Measurements from ENCODE around the gene SMYD3.

The SMYD3 gene

DNA sequence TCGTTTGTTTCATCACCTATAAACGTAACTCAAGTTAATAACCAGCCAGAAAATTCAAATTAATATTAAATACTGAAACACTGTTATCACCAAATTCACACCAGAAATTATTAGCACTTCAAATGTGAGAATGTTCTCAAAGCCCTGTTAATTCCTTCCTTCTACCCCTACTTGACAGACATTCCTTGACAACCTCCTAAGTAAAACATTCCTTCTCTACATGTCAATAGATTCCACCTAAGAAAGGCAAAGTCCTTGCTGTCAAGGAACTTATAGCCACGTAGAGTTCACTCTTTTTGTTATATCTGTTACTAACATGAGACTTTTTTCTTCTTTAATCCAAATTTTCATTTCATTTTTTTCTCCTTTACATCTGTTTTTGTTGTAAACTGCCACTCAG is 441.5 kb downstream of the SMYD3 start:
- TF ChIP-seq, protein P1, sequence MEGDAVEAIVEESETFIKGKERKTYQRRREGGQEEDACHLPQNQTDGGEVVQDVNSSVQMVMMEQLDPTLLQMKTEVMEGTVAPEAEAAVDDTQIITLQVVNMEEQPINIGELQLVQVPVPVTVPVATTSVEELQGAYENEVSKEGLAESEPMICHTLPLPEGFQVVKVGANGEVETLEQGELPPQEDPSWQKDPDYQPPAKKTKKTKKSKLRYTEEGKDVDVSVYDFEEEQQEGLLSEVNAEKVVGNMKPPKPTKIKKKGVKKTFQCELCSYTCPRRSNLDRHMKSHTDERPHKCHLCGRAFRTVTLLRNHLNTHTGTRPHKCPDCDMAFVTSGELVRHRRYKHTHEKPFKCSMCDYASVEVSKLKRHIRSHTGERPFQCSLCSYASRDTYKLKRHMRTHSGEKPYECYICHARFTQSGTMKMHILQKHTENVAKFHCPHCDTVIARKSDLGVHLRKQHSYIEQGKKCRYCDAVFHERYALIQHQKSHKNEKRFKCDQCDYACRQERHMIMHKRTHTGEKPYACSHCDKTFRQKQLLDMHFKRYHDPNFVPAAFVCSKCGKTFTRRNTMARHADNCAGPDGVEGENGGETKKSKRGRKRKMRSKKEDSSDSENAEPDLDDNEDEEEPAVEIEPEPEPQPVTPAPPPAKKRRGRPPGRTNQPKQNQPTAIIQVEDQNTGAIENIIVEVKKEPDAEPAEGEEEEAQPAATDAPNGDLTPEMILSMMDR (IDR thresholded peaks at IDR 0.05), result no peak
- Mint-ChIP-seq H3K27ac (no peak overlapping the region), H3K4me3 (no peak overlapping the region)

DNA sequence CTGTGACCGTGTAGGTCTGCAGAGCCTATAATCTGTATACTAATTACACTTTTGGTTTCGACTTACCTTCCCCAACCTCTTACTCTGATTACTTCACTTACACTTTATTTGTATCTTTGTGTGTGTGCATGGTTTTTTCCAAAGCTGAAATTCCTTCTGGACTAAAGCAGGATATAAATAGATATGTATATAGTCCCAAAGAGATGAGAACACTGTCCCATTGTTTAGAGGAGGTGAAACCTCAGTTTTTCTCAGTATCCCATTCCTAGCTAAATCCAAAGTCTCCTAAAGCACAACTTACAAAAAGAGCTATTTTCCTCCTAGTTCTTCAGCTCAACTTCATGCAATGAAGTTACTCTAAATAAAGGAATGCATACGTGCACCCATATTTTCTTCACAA is 442.2 kb downstream of the SMYD3 start:
- Mint-ChIP-seq H3K4me3 (no peak overlapping the region), H3K9me3 (no peaks in the 10 kb centered on the region), H3K27me3 (ENCODE audit: low read depth, poor library complexity) (no peaks in the 10 kb centered on the region), H3K4me1 (peaks cover 53% of the 10 kb centered on the region), H3K27ac (no peak overlapping the region), H3K36me3 (ENCODE audit: low read depth) (no peaks in the 10 kb centered on the region)
- no peak for DNase-seq
- TF ChIP-seq, protein P1 (IDR thresholded peaks at IDR 0.05), result no peak

More for the DNA sequence above, 441.5 kb downstream of the SMYD3 start:
- DNase-seq, result no peak
- no peaks in the 10 kb centered on the region for H3K9me3 Mint-ChIP-seq
- H3K27me3 Mint-ChIP-seq (ENCODE audit: low read depth, poor library complexity), result no peaks in the 10 kb centered on the region
- H3K36me3 Mint-ChIP-seq (ENCODE audit: low read depth), result no peaks in the 10 kb centered on the region
- H3K4me1 Mint-ChIP-seq, result peaks cover 57% of the 10 kb centered on the region

DNA sequence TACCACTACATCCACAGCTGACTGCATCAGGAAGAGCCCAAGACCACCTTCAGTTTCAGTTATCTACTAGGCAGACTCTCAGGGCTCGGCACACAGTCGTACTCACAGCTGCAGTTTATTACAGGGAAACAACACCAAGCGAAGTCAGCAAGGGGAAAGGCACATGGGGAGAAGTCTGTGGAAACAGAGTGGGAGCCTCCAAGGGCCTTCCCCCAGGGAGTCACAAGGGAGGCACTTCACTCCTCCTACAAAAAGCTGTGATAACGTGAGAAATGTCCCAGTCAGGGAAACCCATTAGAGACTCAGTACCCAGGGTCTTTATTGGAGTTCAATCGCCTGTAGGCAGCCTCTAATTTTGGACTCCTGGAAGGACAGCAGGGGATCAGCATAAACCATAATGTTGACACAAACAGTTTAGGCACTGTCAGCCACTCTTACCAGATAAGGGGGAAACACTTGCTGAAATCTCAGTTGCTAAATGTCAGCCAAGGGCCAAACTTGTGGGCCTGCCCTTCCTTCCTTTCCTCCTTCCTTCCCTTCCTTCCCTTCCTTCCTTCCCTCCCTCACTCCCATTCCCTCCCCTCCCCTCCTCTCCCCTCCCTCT is 444.0 kb downstream of the SMYD3 start:
- Mint-ChIP-seq H3K4me1 (peaks cover 48% of the 10 kb centered on the region), H3K27ac (no peak overlapping the region), H3K36me3 (ENCODE audit: low read depth) (no peaks in the 10 kb centered on the region), H3K9me3 (no peaks in the 10 kb centered on the region), H3K27me3 (ENCODE audit: low read depth, poor library complexity) (no peaks in the 10 kb centered on the region), H3K4me3 (no peak overlapping the region)
- DNase-seq, result no peak
- TF ChIP-seq, protein P1 (IDR thresholded peaks at IDR 0.05), result no peak

DNA sequence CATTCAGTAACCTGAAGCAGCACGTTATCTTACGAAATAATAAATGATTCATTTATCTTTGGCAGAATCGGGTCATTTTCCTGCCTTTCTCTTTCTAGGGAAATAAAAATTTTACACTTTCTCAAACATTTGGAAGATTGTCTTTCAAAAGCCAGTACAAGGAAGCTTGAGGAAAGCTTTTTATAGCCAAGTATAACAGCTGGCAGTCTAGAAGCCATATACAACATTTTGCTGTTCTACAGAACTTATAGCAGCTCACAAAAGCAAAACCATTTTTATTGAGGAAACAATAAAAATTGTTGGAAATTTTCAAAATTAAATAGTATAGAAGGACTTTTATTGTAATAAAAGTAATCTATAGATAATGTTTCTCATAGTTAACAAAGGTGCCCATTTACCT is 448.6 kb downstream of the SMYD3 start:
- Mint-ChIP-seq H3K4me1 (peaks cover 4% of the 10 kb centered on the region), H3K4me3 (no peak overlapping the region), H3K9me3 (peaks cover 10% of the 10 kb centered on the region), H3K27me3 (ENCODE audit: low read depth, poor library complexity) (peaks cover 4% of the 10 kb centered on the region), H3K36me3 (ENCODE audit: low read depth) (peaks cover 11% of the 10 kb centered on the region), H3K27ac (no peak overlapping the region)
- DNase-seq, result no peak
- TF ChIP-seq, protein P1 (IDR thresholded peaks at IDR 0.05), result no peak

DNA sequence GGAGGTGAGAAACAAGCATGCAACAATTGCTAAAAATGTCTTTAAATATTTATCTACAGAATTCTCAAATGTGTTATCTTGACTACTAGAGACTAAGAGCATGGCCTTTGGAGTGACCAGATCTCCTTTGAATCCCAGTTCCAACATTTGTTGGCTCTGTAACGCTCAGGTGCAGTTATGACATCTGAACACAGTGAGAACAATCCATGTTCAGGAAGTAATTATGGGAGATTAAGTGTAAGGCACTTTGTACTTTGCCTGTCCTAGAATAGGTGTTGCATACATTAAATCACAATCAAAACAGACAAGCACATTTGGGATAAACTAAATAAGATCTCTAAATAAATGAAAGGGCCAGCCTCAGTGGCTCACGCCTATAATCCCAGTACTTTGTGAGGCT is 454.5 kb downstream of the SMYD3 start:
- Mint-ChIP-seq H3K27ac (no peak overlapping the region), H3K4me1 (no peaks in the 10 kb centered on the region), H3K27me3 (ENCODE audit: low read depth, poor library complexity) (no peaks in the 10 kb centered on the region)

More for the DNA sequence above, 454.5 kb downstream of the SMYD3 start:
- H3K4me3 Mint-ChIP-seq, result no peak overlapping the region
- no peak for DNase-seq
- H3K9me3 Mint-ChIP-seq, result peaks cover 10% of the 10 kb centered on the region
- H3K36me3 Mint-ChIP-seq (ENCODE audit: low read depth), result peaks cover 26% of the 10 kb centered on the region
- TF ChIP-seq, protein P1 (IDR thresholded peaks at IDR 0.05), result no peak

Data from nephron progenitor cell (in vitro differentiated cells).